Smooth muscle cell (in vitro differentiated cells): ENCODE measurements around the gene ZNRF4. TPM values are rescaled to one million over a fixed set of nuclear protein-coding genes. Genes with fewer than 3 reads are reported as not detected.
"Not testable (repeated sequence)": the region's sequence is repeated elsewhere in the genome, so short reads cannot be mapped to it uniquely, and the experiment has no call there.

Experiments used
- DNase-seq: peaks from one replicate; lab custom pipeline; 2025; ENCODE audit not compliant: unreplicated experiment; lab: John Stamatoyannopoulos, UW
- H2AFZ ChIP-seq: fragments of 200-600 bp; sonication (generic); 2 replicates; pipeline ENCODE4 v1.6.0; 2016; ENCODE audit warnings: antibody characterized with exemption, low read depth, mild to moderate bottlenecking
- H3F3A ChIP-seq: fragments of 200-600 bp; sonication (generic); 2 replicates; pipeline ENCODE4 v1.6.0; 2017; ENCODE audit warnings: antibody characterized with exemption, low read depth
- H3K27ac ChIP-seq: fragments of 200-600 bp; sonication (generic); 2 replicates; pipeline ENCODE4 v1.5.1; 2016; ENCODE audit warnings: low read depth, mild to moderate bottlenecking
- H3K27me3 ChIP-seq: fragments of 200-600 bp; sonication (generic); 2 replicates; pipeline ENCODE4 v1.6.1; 2016; ENCODE audit warnings: low read depth, mild to moderate bottlenecking
- H3K36me3 ChIP-seq: fragments of 200-600 bp; sonication (generic); 2 replicates; pipeline ENCODE4 v1.5.1; 2016; ENCODE audit warnings: low read depth
- H3K4me1 ChIP-seq: fragments of 200-600 bp; sonication (generic); 2 replicates; pipeline ENCODE4 v1.5.1; 2016; ENCODE audit warnings: low read depth
- H3K4me2 ChIP-seq: fragments of 200-600 bp; sonication (generic); 2 replicates; pipeline ENCODE4 v1.6.0; 2016; ENCODE audit warnings: mild to moderate bottlenecking
- H3K4me3 ChIP-seq: fragments of 200-600 bp; sonication (generic); 2 replicates; pipeline ENCODE4 v1.5.1; 2016; ENCODE audit warnings: mild to moderate bottlenecking
- H3K79me2 ChIP-seq: fragments of 200-600 bp; sonication (generic); 2 replicates; pipeline ENCODE4 v1.6.0; 2016; ENCODE audit warnings: low read depth, mild to moderate bottlenecking
- H3K9ac ChIP-seq: fragments of 200-600 bp; sonication (generic); 2 replicates; pipeline ENCODE4 v1.6.0; 2016; ENCODE audit warnings: low read depth
- H3K9me3 ChIP-seq: fragments of 200-600 bp; sonication (generic); replicated peaks from 2 replicates; pipeline ENCODE4 v1.5.1; 2016; ENCODE audit warnings: low read depth
- H4K20me1 ChIP-seq: fragments of 200-600 bp; sonication (generic); 2 replicates; pipeline ENCODE4 v1.6.0; 2016; ENCODE audit warnings: low read depth
- WGBS: methylation state at CpG from one replicate; pipeline ENCODE4 v1.1.7; 2016; ENCODE audit warnings: low lambda C conversion rate; 5-methylcytosine and 5-hydroxymethylcytosine counted together
- polyA plus RNA-seq: library from polyadenylated mRNA; unstranded; fragments of >200 nt; fragmentation: Nextera tagmentation; extraction: Ambion mirVana; gene quantifications from 2 replicates; pipeline ENCODE4 v1.2.1, GENCODE V29; 2016
- total RNA-seq: library from RNA; depleted of rRNA; stranded (reverse); fragments of >200 nt; gene quantifications from 2 replicates; pipeline ENCODE4 v1.2.3, GENCODE V29; 2014
- TF ChIP-seq, protein P1 (sequence below): fragments of 200-600 bp; sonication (generic); IDR thresholded peaks from 2 replicates; pipeline ENCODE4 v1.5.1; 2017; ENCODE audit warnings: borderline replicate concordance, mild to moderate bottlenecking, antibody characterized with exemption; ENCODE audit not compliant: insufficient read depth, poor library complexity, severe bottlenecking

ZNRF4 gene
- total and polyA plus RNA-seq, 2 experiments from 2014 or later: not detected

DNA sequence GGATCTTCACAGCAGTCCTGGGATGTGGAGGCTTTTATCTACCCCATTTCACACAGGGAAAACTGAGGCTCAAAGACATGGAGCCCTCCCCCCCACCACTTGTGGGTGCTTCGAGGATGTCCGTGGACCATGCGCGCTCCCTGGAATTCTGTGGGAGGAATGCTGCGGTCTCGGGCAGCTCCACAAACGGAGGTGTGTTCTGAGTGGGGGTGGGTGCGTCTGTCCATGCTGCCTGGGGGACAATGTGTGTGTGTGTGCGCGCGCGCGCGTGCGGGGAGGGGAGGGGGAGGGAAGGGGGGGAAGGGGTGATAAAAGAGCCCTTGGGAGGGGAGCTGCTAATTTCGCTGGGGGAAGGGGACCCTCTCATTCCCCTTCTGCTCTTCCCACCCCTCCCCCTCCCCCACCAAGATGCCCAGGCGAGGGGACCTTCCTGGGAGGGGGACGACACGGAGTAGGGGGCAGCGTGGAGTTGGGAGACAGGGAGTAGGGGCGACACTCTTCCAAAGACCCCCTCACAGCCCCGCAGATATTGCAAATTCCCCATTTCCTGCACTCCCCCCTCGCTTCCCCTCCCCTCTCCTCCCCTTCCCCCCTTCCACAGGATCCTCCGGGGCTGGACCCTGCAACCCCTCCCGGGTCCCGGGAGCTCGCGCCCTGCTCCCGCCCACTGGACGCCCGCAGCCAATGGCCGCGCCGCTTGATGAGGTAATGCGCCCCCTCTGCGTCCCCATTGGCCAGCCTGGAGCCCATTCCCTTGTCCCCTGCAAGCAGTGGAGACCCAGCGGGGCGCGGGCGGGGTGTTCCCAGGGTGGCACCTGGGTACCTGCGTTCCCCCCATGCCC lies 18.9 kb upstream of the ZNRF4 start:
- no peaks in the 10 kb centered on the region for H3K27me3 ChIP-seq
- H2AFZ ChIP-seq: peak overlapping the region; percentile 69
- peaks cover 7% of the 10 kb centered on the region for H3K4me1 ChIP-seq
- H3K9ac ChIP-seq: peak overlapping the region; percentile 60
- TF ChIP-seq, protein P1, sequence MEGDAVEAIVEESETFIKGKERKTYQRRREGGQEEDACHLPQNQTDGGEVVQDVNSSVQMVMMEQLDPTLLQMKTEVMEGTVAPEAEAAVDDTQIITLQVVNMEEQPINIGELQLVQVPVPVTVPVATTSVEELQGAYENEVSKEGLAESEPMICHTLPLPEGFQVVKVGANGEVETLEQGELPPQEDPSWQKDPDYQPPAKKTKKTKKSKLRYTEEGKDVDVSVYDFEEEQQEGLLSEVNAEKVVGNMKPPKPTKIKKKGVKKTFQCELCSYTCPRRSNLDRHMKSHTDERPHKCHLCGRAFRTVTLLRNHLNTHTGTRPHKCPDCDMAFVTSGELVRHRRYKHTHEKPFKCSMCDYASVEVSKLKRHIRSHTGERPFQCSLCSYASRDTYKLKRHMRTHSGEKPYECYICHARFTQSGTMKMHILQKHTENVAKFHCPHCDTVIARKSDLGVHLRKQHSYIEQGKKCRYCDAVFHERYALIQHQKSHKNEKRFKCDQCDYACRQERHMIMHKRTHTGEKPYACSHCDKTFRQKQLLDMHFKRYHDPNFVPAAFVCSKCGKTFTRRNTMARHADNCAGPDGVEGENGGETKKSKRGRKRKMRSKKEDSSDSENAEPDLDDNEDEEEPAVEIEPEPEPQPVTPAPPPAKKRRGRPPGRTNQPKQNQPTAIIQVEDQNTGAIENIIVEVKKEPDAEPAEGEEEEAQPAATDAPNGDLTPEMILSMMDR: no peak
- peaks cover 13% of the 10 kb centered on the region for H3F3A ChIP-seq
- H3K4me2 ChIP-seq: peak overlapping the region; percentile 85
- peak; percentile 3 for DNase-seq
- no peaks in the 10 kb centered on the region for H3K79me2 ChIP-seq
- H3K27ac ChIP-seq: peak overlapping the region; percentile 75
- no peaks in the 10 kb centered on the region for H3K36me3 ChIP-seq
- no peaks in the 10 kb centered on the region for H3K9me3 ChIP-seq
- 4% methylated on average over 14 of the region's 41 CpGs for WGBS
- H3K4me3 ChIP-seq: peak overlapping the region; percentile 47
- H4K20me1 ChIP-seq: no peaks in the 10 kb centered on the region

DNA sequence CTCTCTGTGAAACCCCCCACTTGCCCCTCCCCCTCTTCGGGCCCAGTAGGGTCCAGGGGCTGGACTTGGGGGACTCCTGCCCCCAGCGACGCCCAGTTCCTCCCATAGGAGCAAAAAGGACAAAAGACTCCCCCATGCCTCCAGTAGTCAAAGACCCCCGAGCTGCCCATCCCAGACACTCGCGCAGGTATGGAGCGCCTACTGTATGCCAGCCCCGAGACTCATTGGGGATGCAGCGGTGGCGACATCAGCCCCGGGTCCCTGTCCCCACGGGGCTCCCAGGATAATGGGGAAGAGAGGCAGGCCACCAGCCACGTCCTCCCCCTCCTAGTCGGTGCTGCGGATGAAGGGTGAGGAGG lies 18.3 kb upstream of the ZNRF4 start:
- Histone ChIP-seq H3K9me3 (no peaks in the 10 kb centered on the region), H3K27ac (no peak overlapping the region), H3K4me3 (peak overlapping the region; percentile 47), H2AFZ (peak overlapping the region; percentile 69), H3F3A (peaks cover 13% of the 10 kb centered on the region), H4K20me1 (no peaks in the 10 kb centered on the region), H3K27me3 (no peaks in the 10 kb centered on the region), H3K4me2 (peak overlapping the region; percentile 85), H3K79me2 (no peaks in the 10 kb centered on the region), H3K36me3 (no peaks in the 10 kb centered on the region), H3K4me1 (peaks cover 7% of the 10 kb centered on the region), H3K9ac (peak overlapping the region; percentile 60)
- TF ChIP-seq, protein P1: no peak
- no peak for DNase-seq
- 8% methylated on average over 12 of the region's 15 CpGs for WGBS

DNA sequence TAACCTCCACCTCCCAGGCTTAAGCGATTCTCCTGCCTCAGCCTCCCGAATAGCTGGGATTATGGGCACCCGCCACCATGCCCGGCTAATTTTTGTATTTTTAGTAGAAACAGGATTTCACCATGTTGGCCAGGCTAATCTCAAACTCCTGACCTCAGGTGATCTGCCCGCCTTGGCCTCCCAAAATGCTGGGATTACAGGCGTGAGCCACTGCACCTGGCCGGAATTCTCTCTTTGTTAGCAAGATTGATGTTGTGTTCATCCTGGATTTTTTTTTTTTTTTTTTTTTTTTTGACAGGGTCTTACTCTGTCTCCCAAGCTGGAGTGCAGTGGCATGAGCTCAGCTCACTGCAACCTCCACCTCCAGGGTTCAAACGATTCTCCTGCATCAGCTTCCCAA lies 16.5 kb upstream of the ZNRF4 start:
- not testable (repeated sequence) for H3K4me1 ChIP-seq, H3K9ac ChIP-seq, H3K27me3 ChIP-seq, H3K36me3 ChIP-seq, H3K9me3 ChIP-seq, H3K4me3 ChIP-seq, H3K4me2 ChIP-seq, H2AFZ ChIP-seq, H3K27ac ChIP-seq, DNase-seq, H4K20me1 ChIP-seq, H3K79me2 ChIP-seq
- peaks cover 13% of the 10 kb centered on the region for H3F3A ChIP-seq
- WGBS: 93% methylated on average over 8 of the region's 8 CpGs

DNA sequence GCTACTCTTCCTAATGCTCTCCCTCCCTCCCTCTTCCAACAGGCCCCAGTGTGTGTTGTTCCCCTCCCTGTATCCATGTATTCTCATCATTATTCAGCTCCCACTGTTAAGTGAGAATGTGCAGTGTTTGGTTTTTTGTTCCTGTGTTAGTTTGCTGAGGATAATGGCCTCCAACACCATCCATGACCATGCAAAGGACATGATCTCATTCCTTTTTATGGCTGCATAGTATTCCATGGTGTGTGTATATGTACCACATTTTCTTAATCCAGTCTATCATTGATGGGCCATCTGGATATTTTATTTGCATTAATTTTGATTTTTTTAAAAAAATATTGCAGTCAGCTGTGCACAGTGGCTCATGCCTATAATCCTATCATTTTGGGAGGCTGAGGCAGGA lies 15.8 kb upstream of the ZNRF4 start:
- no peaks in the 10 kb centered on the region for H3K79me2 ChIP-seq
- H3K9me3 ChIP-seq: no peaks in the 10 kb centered on the region
- no peaks in the 10 kb centered on the region for H3K36me3 ChIP-seq
- TF ChIP-seq, protein P1: no peak
- no peak overlapping the region for H3K4me2 ChIP-seq
- H2AFZ ChIP-seq: no peak overlapping the region
- no peak overlapping the region for H3K9ac ChIP-seq
- H3F3A ChIP-seq: peaks cover 9% of the 10 kb centered on the region
- H3K4me1 ChIP-seq: peaks cover 7% of the 10 kb centered on the region
- DNase-seq: no peak
- no peak overlapping the region for H3K27ac ChIP-seq
- no peak overlapping the region for H3K4me3 ChIP-seq
- no peaks in the 10 kb centered on the region for H3K27me3 ChIP-seq
- no peaks in the 10 kb centered on the region for H4K20me1 ChIP-seq
